Kidney glomerular epithelial cell (primary cell): ENCODE data around the gene LCE2D.

Experiments
- DNase-seq: peaks from one replicate; lab custom pipeline; 2025; lab: John Stamatoyannopoulos, UW

The LCE2D gene

GRCh38 chr1:152697701-152698600 lies 34.8 kb downstream of the LCE2D start, which contains the start of gene LCE2A:
Gene LCE2A, plus strand, starts transcription at chr1:152698345. Its CDS starts 557 bp downstream, at chr1:152698902.
- no peak for DNase-seq

DNA sequence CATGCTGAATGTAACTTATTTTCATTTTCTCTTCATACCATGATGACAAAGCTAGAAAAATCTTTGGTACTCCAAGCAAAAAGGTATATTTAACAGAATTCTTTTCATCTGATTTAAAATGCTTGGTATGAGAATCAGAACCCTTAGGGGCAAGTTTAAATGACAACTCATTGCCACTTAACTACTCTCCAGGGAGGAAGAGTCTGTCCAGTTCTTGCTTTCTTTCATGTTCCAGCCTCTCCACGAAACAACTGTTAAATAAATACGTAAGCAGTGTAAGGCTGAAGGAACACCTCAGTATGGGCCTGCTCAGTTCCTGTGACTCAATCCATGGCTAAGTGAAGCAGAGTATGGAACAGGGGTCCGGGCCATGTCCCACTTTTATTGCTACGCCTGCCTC lies 36.6 kb downstream of the LCE2D start:
- no peak for DNase-seq

GRCh38 chr1:152707860-152708259 lies 44.7 kb downstream of the LCE2D start, which contains the start of gene LCE4A:
Gene LCE4A, plus strand, starts transcription at chr1:152708160. Its CDS starts 916 bp downstream, at chr1:152709076.
- no peak for DNase-seq
